ENCODE data around the gene SLX9.

DNA sequence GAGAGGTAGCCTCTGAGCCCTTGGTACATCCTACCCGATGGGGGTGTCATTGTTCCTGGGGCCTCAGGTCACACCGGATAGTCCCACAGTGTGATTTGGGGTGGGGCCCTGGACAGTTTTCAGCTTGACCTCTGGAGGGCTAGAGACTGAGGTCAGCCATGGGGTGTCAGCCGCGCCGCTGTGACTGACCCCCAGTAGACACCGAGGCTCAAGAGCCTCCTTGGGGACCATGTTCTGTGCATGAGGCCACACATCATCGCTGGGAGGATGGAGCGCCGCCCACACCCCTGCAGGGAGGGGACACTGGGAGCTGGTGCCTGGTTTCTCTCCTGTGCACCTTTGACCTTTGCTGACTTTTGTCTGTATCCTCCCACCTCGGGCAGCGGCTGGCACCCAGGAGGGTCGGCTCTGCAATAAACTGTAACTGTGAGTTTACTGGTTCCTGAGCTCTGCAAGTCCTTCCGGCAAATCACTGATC lies 41.8 kb upstream of the SLX9 start:
- no peak for TF ChIP-seq L3MBTL2 (conservative IDR thresholded peaks at IDR 0.05)
- TF ChIP-seq ZNF384 (IDR thresholded peaks at IDR 0.05) = no peak
- TF ChIP-seq ARNT (IDR thresholded peaks at IDR 0.05) = no peak
- TF ChIP-seq TARDBP (IDR thresholded peaks at IDR 0.05) = no peak
- no peak for TF ChIP-seq SP1 (IDR thresholded peaks at IDR 0.05)
- TF ChIP-seq LEF1 (IDR thresholded peaks at IDR 0.05; ENCODE audit: borderline replicate concordance) = no peak
- TF ChIP-seq ELF4 (IDR thresholded peaks at IDR 0.05) = no peak
- no peak for TF ChIP-seq FOXA1 (IDR thresholded peaks at IDR 0.05)
- TF ChIP-seq FOXM1 (IDR thresholded peaks at IDR 0.05; ENCODE audit: borderline replicate concordance) = no peak
- TF ChIP-seq PKNOX1 (IDR thresholded peaks at IDR 0.05) = no peak
- no peak for TF ChIP-seq FOXK2 (IDR thresholded peaks at IDR 0.05)
- no peak for TF ChIP-seq BHLHE40 (IDR thresholded peaks at IDR 0.05; ENCODE audit: borderline replicate concordance)
- no peak for TF ChIP-seq SUZ12 (IDR thresholded peaks at IDR 0.05)
- no peak for TF ChIP-seq HDGF (IDR thresholded peaks at IDR 0.05; ENCODE audit: borderline replicate concordance)
